Endometrial microvascular endothelial cells (primary cell): ENCODE results near the gene IRF8. TPM values are rescaled to one million over a fixed set of nuclear protein-coding genes. Genes with fewer than 3 reads are reported as not detected.

Source experiments
- in situ Hi-C: cut with HindIII; loops from 2 replicates; pipeline ENCODE4 v1.10.0; 2017; ENCODE audit warnings: low sequenced_read_pairs, low pct_unique_long_range_greater_than_20kb; ENCODE audit errors: inconsistent ontology term
- total RNA-seq: library from RNA; depleted of rRNA; stranded (reverse); fragments of >200 nt; gene quantifications from one replicate; pipeline ENCODE4 v1.2.3, GENCODE V29; 2015; ENCODE audit errors: inconsistent ontology term

IRF8 gene
- total RNA-seq, 1 donor from 2014 or later = not detected

DNA sequence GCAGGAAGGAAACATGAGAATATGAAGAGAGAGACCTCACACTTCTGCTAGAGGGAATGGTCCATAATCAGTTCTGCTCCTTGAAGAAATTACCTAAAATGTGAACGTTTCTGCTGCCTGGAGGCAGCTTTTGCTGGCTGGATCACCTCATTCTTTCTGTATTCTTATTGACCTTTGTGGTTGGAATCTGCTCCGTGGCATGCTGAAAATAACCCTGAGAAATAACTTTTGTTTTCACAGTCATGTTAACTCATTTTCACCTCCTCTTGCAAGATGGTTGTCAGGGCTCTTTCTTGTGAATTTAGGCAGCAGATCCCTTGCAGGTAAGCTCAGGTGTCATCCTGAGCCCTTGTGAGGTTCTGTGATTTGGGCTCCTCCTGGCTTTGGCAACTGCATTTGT is 70.2 kb downstream of the IRF8 start:
- in situ Hi-C loops = no loop called here

DNA sequence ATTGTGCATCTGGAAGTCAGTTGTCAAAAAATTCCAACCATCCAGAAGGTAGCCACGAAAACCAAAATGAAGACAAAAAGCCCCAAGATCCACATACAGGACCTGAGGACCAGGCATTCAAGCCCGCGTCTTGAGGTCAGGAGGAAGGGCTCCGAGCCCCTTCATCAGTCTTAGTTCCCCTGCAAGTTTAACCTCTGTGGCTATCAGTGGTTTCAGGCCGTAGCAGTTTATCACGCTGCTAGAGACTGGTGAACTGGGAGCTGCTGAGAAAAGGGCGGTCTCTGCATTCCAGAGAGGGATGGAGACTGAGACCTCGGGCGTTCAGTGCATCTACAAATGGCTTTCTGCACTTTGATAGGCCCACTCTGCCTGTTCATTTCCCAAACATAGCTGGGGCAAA is 70.6 kb downstream of the IRF8 start:
- in situ Hi-C loops = no loop called here

DNA sequence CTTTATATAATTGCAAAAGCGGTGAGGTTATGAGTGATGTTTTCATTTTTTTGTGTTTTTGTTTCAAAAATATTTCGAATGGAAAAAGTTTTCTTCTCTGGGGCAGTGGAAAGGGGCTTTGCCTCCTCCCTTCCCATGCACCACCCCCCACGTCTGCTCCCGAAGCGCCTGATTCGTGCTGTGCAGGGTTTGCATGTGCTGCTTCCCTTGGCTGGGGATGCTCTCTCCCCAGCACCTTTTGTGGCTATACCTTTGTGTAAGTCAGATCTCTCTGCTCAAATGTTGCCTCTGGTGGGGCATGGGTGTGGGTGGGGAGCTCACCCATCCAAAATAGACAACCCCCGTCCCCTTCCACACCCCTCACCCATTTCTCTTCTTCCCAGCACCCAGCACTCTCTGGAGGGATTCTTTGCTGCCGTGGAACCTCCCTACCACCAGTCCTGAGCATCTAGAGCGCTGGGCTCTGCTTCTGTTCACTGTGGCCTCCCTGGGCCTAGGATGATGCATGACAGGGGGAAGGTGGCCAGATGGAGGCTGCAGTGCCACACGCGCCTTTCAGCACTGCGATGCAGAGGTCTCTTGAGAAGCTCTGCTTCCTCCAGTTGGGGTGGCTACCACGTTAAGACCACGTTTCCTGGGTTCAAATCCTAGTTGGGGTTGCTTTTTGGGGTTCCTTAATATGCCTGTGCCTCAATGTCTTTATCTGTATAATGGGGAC is 71.2 kb downstream of the IRF8 start:
- in situ Hi-C loops = no loop called here

DNA sequence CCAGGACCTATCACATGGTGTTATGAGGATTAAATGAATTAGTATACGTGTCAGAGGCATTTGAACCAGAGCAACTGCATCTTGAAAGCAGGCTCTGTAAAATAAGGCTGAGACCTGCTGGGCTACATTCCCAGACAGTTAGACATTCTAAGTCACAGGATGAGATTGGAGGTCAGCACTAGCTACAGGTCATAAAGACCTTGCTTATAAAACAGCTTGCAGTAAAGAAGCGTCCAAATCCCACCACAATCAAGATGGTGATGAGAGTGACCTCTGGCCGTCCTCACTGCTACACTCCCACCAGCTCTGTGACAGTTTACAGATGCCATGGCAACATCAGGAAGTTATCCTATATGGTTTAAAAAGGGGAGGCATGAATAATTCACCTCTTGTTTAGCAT is 71.8 kb downstream of the IRF8 start:
- in situ Hi-C loops = no loop called here

Other genes with a start within 250 kb of the IRF8 start
- gene GINS2, start 210.2 kb upstream of the IRF8 start, total RNA-seq = 19.9 TPM
- gene C16orf74, start 148.1 kb upstream of the IRF8 start, total RNA-seq = 92.9 TPM
- 66.3 TPM for gene EMC8, start 99.6 kb upstream of the IRF8 start, total RNA-seq
- 503 TPM for gene COX4I1, start 99.5 kb upstream of the IRF8 start, total RNA-seq